Glutamatergic neuron (in vitro differentiated cells): Measurements from ENCODE around the gene SRRT. TPM values are rescaled to one million over a fixed set of nuclear protein-coding genes. Genes with fewer than 3 reads are reported as not detected.

Experiments
- DNase-seq: peaks from one replicate; pipeline ENCODE4 v3.0.0; 2022
- H3K27ac Mint-ChIP-seq: one replicate; pipeline ENCODE4 v1.8.0; 2020; ENCODE audit warnings: mild to moderate bottlenecking, mixed read lengths, inconsistent platforms; ENCODE audit not compliant: unreplicated experiment
- H3K27me3 Mint-ChIP-seq: one replicate; pipeline ENCODE4 v1.8.0; 2020; ENCODE audit warnings: mild to moderate bottlenecking, moderate library complexity, mixed read lengths, inconsistent platforms; ENCODE audit not compliant: unreplicated experiment
- H3K36me3 Mint-ChIP-seq: one replicate; pipeline ENCODE4 v1.8.0; 2020; ENCODE audit warnings: mild to moderate bottlenecking, mixed read lengths, inconsistent platforms; ENCODE audit not compliant: unreplicated experiment
- H3K4me1 Mint-ChIP-seq: one replicate; pipeline ENCODE4 v1.8.0; 2020; ENCODE audit warnings: mild to moderate bottlenecking, low read depth, mixed read lengths, inconsistent platforms; ENCODE audit not compliant: unreplicated experiment
- H3K4me3 Mint-ChIP-seq: one replicate; pipeline ENCODE4 v1.8.0; 2020; ENCODE audit warnings: mild to moderate bottlenecking, mixed read lengths, inconsistent platforms; ENCODE audit not compliant: unreplicated experiment
- H3K9me3 Mint-ChIP-seq: one replicate; pipeline ENCODE4 v1.8.0; 2020; ENCODE audit warnings: mild to moderate bottlenecking, moderate library complexity, mixed read lengths, inconsistent platforms; ENCODE audit not compliant: unreplicated experiment
- CTCF ChIP-seq: fragments of 200-600 bp; sonication (generic); IDR thresholded peaks from one replicate; pipeline ENCODE4 v1.5.0; 2021; ENCODE audit not compliant: partially characterized antibody, unreplicated experiment
- total RNA-seq: library from RNA; stranded (reverse); fragmentation: NEBNext Ultra II Directional; extraction: Animal tissue kit (Norgen Biotek cat#: 25700); gene quantifications from one replicate; pipeline ENCODE4 v1.2.1, GENCODE V29; 2021; ENCODE audit not compliant: unreplicated experiment

The SRRT gene
- total RNA-seq, 1 donor from 2014 or later = 213 TPM

- no peak overlapping the region for H3K4me3 Mint-ChIP-seq
- no peak for DNase-seq
Measured at GRCh38 chr7:100885440-100886141, 10.7 kb downstream of the SRRT start.

GRCh38 chr7:100886142-100886935 is 11.4 kb downstream of the SRRT start:
- H3K27me3 Mint-ChIP-seq = peaks cover 10% of the 10 kb centered on the region
- peaks cover 7% of the 10 kb centered on the region for H3K4me1 Mint-ChIP-seq
- no peak for TF ChIP-seq CTCF
- peaks cover 12% of the 10 kb centered on the region for H3K36me3 Mint-ChIP-seq
- no peak for DNase-seq
- H3K27ac Mint-ChIP-seq = peak overlapping the region; percentile 52
- H3K9me3 Mint-ChIP-seq = peaks cover 16% of the 10 kb centered on the region
- no peak overlapping the region for H3K4me3 Mint-ChIP-seq

More at GRCh38 chr7:100885440-100886141, 10.7 kb downstream of the SRRT start:
- Mint-ChIP-seq H3K27ac (peak overlapping the region; percentile 36), H3K36me3 (peaks cover 12% of the 10 kb centered on the region), H3K27me3 (peaks cover 10% of the 10 kb centered on the region), H3K4me1 (peaks cover 8% of the 10 kb centered on the region), H3K9me3 (peaks cover 17% of the 10 kb centered on the region)
- TF ChIP-seq CTCF = no peak

GRCh38 chr7:100886936-100887515 is 12.1 kb downstream of the SRRT start:
- peaks cover 12% of the 10 kb centered on the region for H3K36me3 Mint-ChIP-seq
- peaks cover 21% of the 10 kb centered on the region for H3K9me3 Mint-ChIP-seq
- no peak for TF ChIP-seq CTCF
- no peak overlapping the region for H3K27ac Mint-ChIP-seq
- H3K4me1 Mint-ChIP-seq = peaks cover 11% of the 10 kb centered on the region
- H3K4me3 Mint-ChIP-seq = peak overlapping the region; percentile 77
- H3K27me3 Mint-ChIP-seq = peaks cover 13% of the 10 kb centered on the region
- DNase-seq = no peak

- peaks cover 11% of the 10 kb centered on the region for H3K4me1 Mint-ChIP-seq
- peaks cover 21% of the 10 kb centered on the region for H3K9me3 Mint-ChIP-seq
- H3K27ac Mint-ChIP-seq = peak overlapping the region; percentile 43
- H3K36me3 Mint-ChIP-seq = peaks cover 12% of the 10 kb centered on the region
- TF ChIP-seq CTCF = no peak
- no peak for DNase-seq
- peaks cover 16% of the 10 kb centered on the region for H3K27me3 Mint-ChIP-seq
- peak overlapping the region; percentile 77 for H3K4me3 Mint-ChIP-seq
Measured at GRCh38 chr7:100887516-100888290, 12.8 kb downstream of the SRRT start.
